ENCODE measurements around the gene HDAC4.
A peak's percentile ranks its signal among the peaks of the same experiment; 100 is the strongest.

Gene HDAC4

GRCh38 chr2:239438995-239439753 is 38.4 kb upstream of the HDAC4 start:
- H3K27ac ChIP-seq (replicated peaks): no peak overlapping the region; the same call in 1 of the 2 replicates
- no peaks in the 10 kb centered on the region for H3K27me3 ChIP-seq (ENCODE audit: insufficient read depth, poor library complexity, severe bottlenecking)
- no peak overlapping the region for H3K4me3 ChIP-seq (replicated peaks; ENCODE audit: insufficient read depth, low read length)
- DNase-seq (ENCODE audit: low read depth in 1 of 2, low spot score in 1 of 2): no peak
- TF ChIP-seq POLR2AphosphoS5 (IDR thresholded peaks at IDR 0.05; ENCODE audit: low read depth) (no peak), GABPA (IDR thresholded peaks at IDR 0.05; ENCODE audit: low read depth) (no peak)

GRCh38 chr2:239438368-239438767 is 37.5 kb upstream of the HDAC4 start:
- H3K27me3 ChIP-seq (ENCODE audit: insufficient read depth, poor library complexity, severe bottlenecking): no peaks in the 10 kb centered on the region
- H3K4me3 ChIP-seq (replicated peaks; ENCODE audit: insufficient read depth, low read length): no peak overlapping the region
- no peak overlapping the region; the same call in 1 of the 2 replicates for H3K27ac ChIP-seq (replicated peaks)
- no peak for DNase-seq (ENCODE audit: low read depth in 1 of 2, low spot score in 1 of 2)
- TF ChIP-seq GABPA (IDR thresholded peaks at IDR 0.05; ENCODE audit: low read depth): no peak
- TF ChIP-seq, protein P1, sequence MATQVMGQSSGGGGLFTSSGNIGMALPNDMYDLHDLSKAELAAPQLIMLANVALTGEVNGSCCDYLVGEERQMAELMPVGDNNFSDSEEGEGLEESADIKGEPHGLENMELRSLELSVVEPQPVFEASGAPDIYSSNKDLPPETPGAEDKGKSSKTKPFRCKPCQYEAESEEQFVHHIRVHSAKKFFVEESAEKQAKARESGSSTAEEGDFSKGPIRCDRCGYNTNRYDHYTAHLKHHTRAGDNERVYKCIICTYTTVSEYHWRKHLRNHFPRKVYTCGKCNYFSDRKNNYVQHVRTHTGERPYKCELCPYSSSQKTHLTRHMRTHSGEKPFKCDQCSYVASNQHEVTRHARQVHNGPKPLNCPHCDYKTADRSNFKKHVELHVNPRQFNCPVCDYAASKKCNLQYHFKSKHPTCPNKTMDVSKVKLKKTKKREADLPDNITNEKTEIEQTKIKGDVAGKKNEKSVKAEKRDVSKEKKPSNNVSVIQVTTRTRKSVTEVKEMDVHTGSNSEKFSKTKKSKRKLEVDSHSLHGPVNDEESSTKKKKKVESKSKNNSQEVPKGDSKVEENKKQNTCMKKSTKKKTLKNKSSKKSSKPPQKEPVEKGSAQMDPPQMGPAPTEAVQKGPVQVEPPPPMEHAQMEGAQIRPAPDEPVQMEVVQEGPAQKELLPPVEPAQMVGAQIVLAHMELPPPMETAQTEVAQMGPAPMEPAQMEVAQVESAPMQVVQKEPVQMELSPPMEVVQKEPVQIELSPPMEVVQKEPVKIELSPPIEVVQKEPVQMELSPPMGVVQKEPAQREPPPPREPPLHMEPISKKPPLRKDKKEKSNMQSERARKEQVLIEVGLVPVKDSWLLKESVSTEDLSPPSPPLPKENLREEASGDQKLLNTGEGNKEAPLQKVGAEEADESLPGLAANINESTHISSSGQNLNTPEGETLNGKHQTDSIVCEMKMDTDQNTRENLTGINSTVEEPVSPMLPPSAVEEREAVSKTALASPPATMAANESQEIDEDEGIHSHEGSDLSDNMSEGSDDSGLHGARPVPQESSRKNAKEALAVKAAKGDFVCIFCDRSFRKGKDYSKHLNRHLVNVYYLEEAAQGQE (IDR thresholded peaks at IDR 0.05; ENCODE audit: insufficient replicate concordance, low read depth): no peak
- TF ChIP-seq POLR2AphosphoS5 (IDR thresholded peaks at IDR 0.05; ENCODE audit: low read depth): no peak
- TF ChIP-seq SPI1 (IDR thresholded peaks at IDR 0.05; ENCODE audit: borderline replicate concordance, low read depth): no peak
- no peak for TF ChIP-seq CTCF (IDR thresholded peaks at IDR 0.05; ENCODE audit: insufficient read depth, low read length)

DNA sequence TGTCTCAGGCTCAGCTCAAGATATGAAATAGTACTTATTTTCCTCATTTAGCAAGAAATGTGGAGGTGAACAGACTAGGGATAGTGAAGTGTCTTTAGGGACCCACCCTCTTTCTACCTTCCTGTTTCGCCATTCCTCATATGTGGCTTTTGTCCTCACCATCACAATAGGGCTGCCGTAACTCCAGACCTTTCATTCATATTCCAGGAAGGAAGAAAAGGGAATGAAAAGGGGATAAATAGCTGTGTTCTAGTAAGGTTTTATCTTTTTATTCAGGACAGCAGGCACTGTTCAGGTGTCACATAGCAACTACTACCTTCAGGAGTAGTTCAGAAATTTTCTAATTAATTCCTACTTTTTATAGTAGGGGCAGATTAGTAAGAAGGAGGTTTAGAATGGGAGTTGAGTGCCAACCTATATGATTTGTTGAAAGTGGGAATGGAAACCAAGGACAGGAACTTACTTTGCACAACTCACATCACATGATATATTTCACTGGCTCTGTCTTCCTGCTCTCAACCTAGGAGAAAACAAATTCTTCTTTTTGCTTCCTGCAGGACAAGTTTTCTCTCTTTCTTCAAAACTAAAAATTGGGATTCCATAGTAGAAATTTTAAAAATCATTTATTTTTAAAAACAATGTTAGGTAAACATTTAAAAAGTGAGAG is 36.0 kb upstream of the HDAC4 start:
- Histone ChIP-seq H3K27me3 (ENCODE audit: insufficient read depth, poor library complexity, severe bottlenecking) (no peaks in the 10 kb centered on the region), H3K4me3 (replicated peaks; ENCODE audit: insufficient read depth, low read length) (no peak overlapping the region), H3K27ac (replicated peaks) (peak overlapping the region; percentile 36)
- TF ChIP-seq SPI1 (IDR thresholded peaks at IDR 0.05; ENCODE audit: borderline replicate concordance, low read depth): no peak
- TF ChIP-seq, protein P1 (IDR thresholded peaks at IDR 0.05; ENCODE audit: insufficient replicate concordance, low read depth): no peak
- DNase-seq (ENCODE audit: low read depth in 1 of 2, low spot score in 1 of 2): no peak

GRCh38 chr2:239436076-239436475 is 35.3 kb upstream of the HDAC4 start:
- H3K27ac ChIP-seq (replicated peaks): no peak overlapping the region
- DNase-seq (ENCODE audit: low read depth in 1 of 2, low spot score in 1 of 2): no peak
- TF ChIP-seq SPI1 (IDR thresholded peaks at IDR 0.05; ENCODE audit: borderline replicate concordance, low read depth) (no peak), GABPA (IDR thresholded peaks at IDR 0.05; ENCODE audit: low read depth) (no peak), POLR2AphosphoS5 (IDR thresholded peaks at IDR 0.05; ENCODE audit: low read depth) (no peak), CTCF (IDR thresholded peaks at IDR 0.05; ENCODE audit: insufficient read depth, low read length) (no peak)
- TF ChIP-seq, protein P1 (IDR thresholded peaks at IDR 0.05; ENCODE audit: insufficient replicate concordance, low read depth): no peak
- no peak overlapping the region for H3K4me3 ChIP-seq (replicated peaks; ENCODE audit: insufficient read depth, low read length)
- no peaks in the 10 kb centered on the region for H3K27me3 ChIP-seq (ENCODE audit: insufficient read depth, poor library complexity, severe bottlenecking)

Data from HL-60 (cell line).